K562 (cell line): ENCODE measurements around the gene AQP2. TPM values are rescaled to one million over a fixed set of nuclear protein-coding genes. Genes with fewer than 3 reads are reported as not detected.

Source experiments
- ARID2 ChIP-seq: fragments of 450-650 bp; IDR thresholded peaks from 2 replicates; pipeline ENCODE4 v1.6.1; 2017; ENCODE audit warnings: antibody characterized with exemption, mild to moderate bottlenecking
- ARID3B ChIP-seq: fragments of 250-450 bp; sonication (Bioruptor Pico); IDR thresholded peaks from 2 replicates; pipeline ENCODE4 v1.4.0; 2020; ENCODE audit warnings: borderline replicate concordance
- CCAR2 ChIP-seq: fragments of 200-400 bp; formaldehyde crosslinking; IDR thresholded peaks from 2 replicates; pipeline ENCODE4 v1.6.1; 2017; ENCODE audit warnings: mild to moderate bottlenecking, low read depth, low read length
- CHD1 ChIP-seq: fragments of 200-600 bp; sonication (generic); IDR thresholded peaks from one replicate; pipeline ENCODE4 v1.6.1; 2012; ENCODE audit warnings: mild to moderate bottlenecking, moderate library complexity, low read length, inconsistent platforms
- CUX1 ChIP-seq: fragments of 200-800 bp; sonication (Bioruptor generic); IDR thresholded peaks from 2 replicates; pipeline ENCODE4 v1.6.1; 2016; ENCODE audit warnings: missing genetic modification characterization, missing compliant biosample characterization
- DEAF1 ChIP-seq: fragments of 450-650 bp; formaldehyde crosslinking; IDR thresholded peaks from 2 replicates; pipeline ENCODE4 v1.4.0; 2020; ENCODE audit warnings: mild to moderate bottlenecking, moderate library complexity
- DPF2 ChIP-seq: fragments of 450-650 bp; IDR thresholded peaks from 2 replicates; pipeline ENCODE4 v1.6.1; 2016
- ETV1 ChIP-seq: fragments of 450-650 bp; conservative IDR thresholded peaks from 2 replicates; pipeline ENCODE4 v1.6.1; 2016; ENCODE audit warnings: missing genetic modification characterization, control low read depth, low read depth, missing compliant biosample characterization
- HMGXB4 ChIP-seq: sonication (generic); formaldehyde crosslinking; IDR thresholded peaks from 2 replicates; pipeline ENCODE4 v1.8.1; 2023; ENCODE audit warnings: mild to moderate bottlenecking, missing genetic modification reagents
- LEF1 ChIP-seq: fragments of 450-650 bp; IDR thresholded peaks from 2 replicates; pipeline ENCODE4 v1.6.1; 2016; ENCODE audit warnings: mild to moderate bottlenecking
- PTBP1 ChIP-seq: fragments of 200-400 bp; formaldehyde crosslinking; IDR thresholded peaks from 2 replicates; pipeline ENCODE4 v1.6.1; 2017; ENCODE audit warnings: low read depth, low read length
- PYGO2 ChIP-seq: fragments of 450-650 bp; IDR thresholded peaks from 2 replicates; pipeline ENCODE4 v1.6.1; 2016; ENCODE audit warnings: mild to moderate bottlenecking, missing genetic modification characterization, moderate library complexity, missing compliant biosample characterization
- SMARCA5 ChIP-seq: fragments of 450-650 bp; IDR thresholded peaks from 2 replicates; pipeline ENCODE4 v1.6.1; 2016
- ZNF408 ChIP-seq: fragments of 250-450 bp; sonication (Bioruptor Pico); IDR thresholded peaks from 2 replicates; pipeline ENCODE4 v1.4.0; 2020; ENCODE audit warnings: low read depth, mild to moderate bottlenecking, moderate library complexity
- ZNF551 ChIP-seq: fragments of 250-450 bp; sonication (Bioruptor Pico); IDR thresholded peaks from 2 replicates; pipeline ENCODE4 v1.5.0; 2021; ENCODE audit warnings: mild to moderate bottlenecking, moderate library complexity
- ZNF740 ChIP-seq, 3 experiments: fragments of 200-800 bp in 1 of 3; sonication (Bioruptor generic) in 1 of 3; sonication (generic) in 1 of 3; formaldehyde crosslinking in 1 of 3; IDR thresholded peaks; 2 replicates each; pipeline versions ENCODE4 v1.6.1 to v1.8.0; 2016 to 2022; ENCODE audit warnings: mild to moderate bottlenecking in 2 of 3, missing compliant biosample characterization in 2 of 3, missing genetic modification characterization in 2 of 3, missing genetic modification reagents in 1 of 3
- polyA plus RNA-seq, 8 experiments: library from polyadenylated mRNA; depleted of rRNA in 4 of 8; stranded (reverse) in 5 of 8; unstranded in 3 of 8; fragments of >200 nt; fragmentation: Nextera tagmentation in 2 of 8; fragmentation: Illumina TruSeq in 1 of 8; extraction: Ambion mirVana in 2 of 8; extraction: Trizol in 1 of 8; gene quantifications; 2 replicates each; pipeline versions ENCODE4 v1.2.1 to v1.2.3, GENCODE V29; 2011 to 2014; ENCODE audit warnings: inconsistent platforms in 1 of 8, missing spikeins in 1 of 8
- total RNA-seq, 7 experiments: library from RNA; depleted of rRNA in 6 of 7; stranded (reverse); fragments of >200 nt in 6 of 7; fragmentation: Illumina TruSeq in 2 of 7; extraction: Trizol in 2 of 7; gene quantifications; 2 replicates each; pipeline versions ENCODE4 v1.2.1 to v1.2.3, GENCODE V29; 2011 to 2021; ENCODE audit warnings: low replicate concordance in 1 of 7

Gene AQP2
- total and polyA plus RNA-seq, 9 of the 15 experiments (the other 6 are each of a cell fraction or from before 2014, with no cell fraction given), result not detected

GRCh38 chr12:49967042-49967776, 16.7 kb downstream of the AQP2 start (continued):
- TF ChIP-seq ZNF740 (CRISPR knock-in tag; IDR thresholded peaks at IDR 0.05) (peak; percentile 89), ZNF740 (tag; IDR thresholded peaks at IDR 0.05) (peak in 1 of 2 experiments; percentile 58; a peak in 1 of 4 replicates), ARID2 (0 out of 2 replicates have a peak, but pooled peaks have one; percentile 69), ETV1 (tag) (no peak), PYGO2 (tag) (no peak), CUX1 (no peak), CHD1 (no peak), ARID3B (CRISPR knock-in tag) (peak; percentile 23; the same call in 1 of the 2 replicates), DEAF1 (CRISPR knock-in tag) (peak; percentile 77), PTBP1 (no peak), ZNF551 (CRISPR knock-in tag) (no peak), LEF1 (no peak), ZNF408 (CRISPR knock-in tag) (no peak), DPF2 (peak; percentile 38; the same call in 1 of the 2 replicates), SMARCA5 (no peak), CCAR2 (no peak), HMGXB4 (peak; percentile 53; the same call in 1 of the 2 replicates)
